DOHH2 (cell line): Measurements from ENCODE around the gene FAM107B.

Source experiments
- H3F3A ChIP-seq: fragments of 200-600 bp; sonication (generic), shearing (Covaris generic); 2 replicates; pipeline ENCODE4 v1.6.0; 2016; ENCODE audit warnings: antibody characterized with exemption, mild to moderate bottlenecking; ENCODE audit not compliant: control insufficient read depth, insufficient read depth
- H3K27ac ChIP-seq: fragments of 200-600 bp; sonication (generic); 2 replicates; pipeline ENCODE4 v1.5.1; 2014; ENCODE audit warnings: low read depth, mild to moderate bottlenecking, low read length, moderate library complexity
- H3K27me3 ChIP-seq: fragments of 200-600 bp; sonication (generic); 2 replicates; pipeline ENCODE4 v1.6.1; 2014; ENCODE audit warnings: mild to moderate bottlenecking, low read length, mixed read lengths; ENCODE audit not compliant: control insufficient read depth
- H3K36me3 ChIP-seq: fragments of 200-600 bp; sonication (generic); 2 replicates; pipeline ENCODE4 v1.6.1; 2014; ENCODE audit warnings: mild to moderate bottlenecking, low read length, moderate library complexity, mixed read lengths; ENCODE audit not compliant: control insufficient read depth
- H3K4me1 ChIP-seq: fragments of 200-600 bp; sonication (generic); 2 replicates; pipeline ENCODE4 v1.6.1; 2014; ENCODE audit warnings: mild to moderate bottlenecking, low read length, mixed read lengths; ENCODE audit not compliant: control insufficient read depth
- H3K4me2 ChIP-seq: fragments of 200-600 bp; sonication (generic); 2 replicates; pipeline ENCODE4 v1.6.0; 2014; ENCODE audit warnings: mild to moderate bottlenecking, low read length, moderate library complexity
- H3K4me3 ChIP-seq: fragments of 200-600 bp; sonication (generic); 2 replicates; pipeline ENCODE4 v1.5.1; 2014; ENCODE audit warnings: mild to moderate bottlenecking, low read length, mixed read lengths
- H3K79me2 ChIP-seq: fragments of 200-600 bp; sonication (generic); 2 replicates; pipeline ENCODE4 v1.6.1; 2014; ENCODE audit warnings: mild to moderate bottlenecking, low read length, mixed read lengths; ENCODE audit not compliant: control insufficient read depth
- H3K9me2 ChIP-seq: fragments of 200-600 bp; sonication (generic); replicated peaks from 2 replicates; pipeline ENCODE4 v1.6.1; 2014; ENCODE audit warnings: mild to moderate bottlenecking, low read length, mixed read lengths; ENCODE audit not compliant: control insufficient read depth
- H3K9me3 ChIP-seq: fragments of 200-600 bp; sonication (generic); 2 replicates; pipeline ENCODE4 v1.6.1; 2014; ENCODE audit warnings: antibody characterized with exemption, low read length, mixed read lengths; ENCODE audit not compliant: control insufficient read depth, insufficient read depth
- H4K20me1 ChIP-seq: fragments of 200-600 bp; sonication (generic); 2 replicates; pipeline ENCODE4 v1.6.0; 2014; ENCODE audit warnings: low read depth, mild to moderate bottlenecking, antibody characterized with exemption, low read length, moderate library complexity; ENCODE audit not compliant: control insufficient read depth, insufficient read depth
- CTCF ChIP-seq: fragments of 200-600 bp; sonication (generic); IDR thresholded peaks from one replicate; pipeline ENCODE4 v1.5.1; 2014; ENCODE audit warnings: antibody characterized with exemption, mild to moderate bottlenecking, low read depth, low read length; ENCODE audit not compliant: poor library complexity, severe bottlenecking
- EZH2phosphoT487 ChIP-seq: fragments of 200-600 bp; sonication (generic); IDR thresholded peaks from 2 replicates; pipeline ENCODE4 v1.6.1; 2017; ENCODE audit warnings: borderline replicate concordance, mild to moderate bottlenecking, antibody characterized with exemption, low read length, moderate library complexity, mixed read lengths

The FAM107B gene

DNA sequence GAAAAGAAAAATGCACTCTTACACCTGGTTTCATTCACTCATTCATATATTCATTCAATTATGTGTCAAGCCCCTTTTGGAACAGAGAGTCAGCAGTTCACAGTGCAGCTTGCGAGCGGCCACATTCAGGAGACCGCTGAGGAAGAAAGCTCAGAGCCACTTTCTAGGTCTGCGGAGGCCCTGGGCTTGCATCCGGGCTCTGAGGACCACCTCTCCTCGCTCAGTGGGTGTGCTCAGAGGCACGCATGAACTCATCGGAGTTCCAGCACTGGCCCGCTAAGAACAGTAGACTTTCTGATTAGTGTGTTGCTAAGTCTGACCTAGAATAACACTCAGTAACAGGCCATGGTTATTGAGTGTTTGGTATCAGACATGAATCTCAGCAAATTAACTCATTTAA, 1.8 kb upstream of the FAM107B start:
- Histone ChIP-seq H3K9me2 (no peaks in the 10 kb centered on the region), H3K4me1 (peaks cover 5% of the 10 kb centered on the region), H3K27ac (no peak overlapping the region), H3K4me2 (no peak overlapping the region), H3F3A (no peaks in the 10 kb centered on the region), H4K20me1 (no peaks in the 10 kb centered on the region), H3K79me2 (no peaks in the 10 kb centered on the region), H3K9me3 (no peaks in the 10 kb centered on the region), H3K27me3 (no peaks in the 10 kb centered on the region), H3K4me3 (no peak overlapping the region), H3K36me3 (no peaks in the 10 kb centered on the region)
- TF ChIP-seq CTCF (no peak), EZH2phosphoT487 (no peak)

GRCh38 chr10:14775656-14776055, 959 bp upstream of the FAM107B start:
- H3K79me2 ChIP-seq = no peaks in the 10 kb centered on the region
- no peak for TF ChIP-seq CTCF
- no peak for TF ChIP-seq EZH2phosphoT487
- no peaks in the 10 kb centered on the region for H3K9me2 ChIP-seq
- no peak overlapping the region for H3K4me3 ChIP-seq
- H3K9me3 ChIP-seq = no peaks in the 10 kb centered on the region
- H3K27me3 ChIP-seq = no peaks in the 10 kb centered on the region
- no peaks in the 10 kb centered on the region for H3F3A ChIP-seq
- no peak overlapping the region for H3K27ac ChIP-seq
- H3K4me1 ChIP-seq = no peaks in the 10 kb centered on the region
- H4K20me1 ChIP-seq = no peaks in the 10 kb centered on the region
- H3K4me2 ChIP-seq = no peak overlapping the region
- no peaks in the 10 kb centered on the region for H3K36me3 ChIP-seq

DNA sequence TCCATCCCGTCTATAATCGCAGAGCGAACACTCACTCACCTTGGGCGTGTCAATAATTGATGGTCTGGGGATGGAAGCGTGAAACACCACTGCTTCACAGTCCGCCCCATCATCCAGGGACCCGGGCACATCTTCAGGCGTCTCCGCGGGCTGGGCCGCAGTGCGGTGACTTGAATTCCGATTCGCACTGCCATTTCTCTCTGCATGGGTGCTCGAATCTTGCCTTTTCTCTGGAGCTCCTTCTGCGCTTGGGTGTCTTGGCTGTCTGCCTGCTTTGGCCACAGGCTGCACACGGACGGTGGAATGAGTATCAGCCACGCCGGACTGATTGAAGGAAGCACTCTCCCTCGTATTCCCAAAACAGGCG, 500 bp downstream of the FAM107B start:
- H3K9me3 ChIP-seq = no peaks in the 10 kb centered on the region
- H3K79me2 ChIP-seq = no peaks in the 10 kb centered on the region
- no peaks in the 10 kb centered on the region for H4K20me1 ChIP-seq
- no peak overlapping the region for H3K4me2 ChIP-seq
- no peaks in the 10 kb centered on the region for H3K4me1 ChIP-seq
- no peak overlapping the region for H3K4me3 ChIP-seq
- no peak overlapping the region for H3K27ac ChIP-seq
- H3K9me2 ChIP-seq = no peaks in the 10 kb centered on the region
- no peaks in the 10 kb centered on the region for H3F3A ChIP-seq
- H3K27me3 ChIP-seq = no peaks in the 10 kb centered on the region
- TF ChIP-seq CTCF (no peak), EZH2phosphoT487 (no peak)
- no peaks in the 10 kb centered on the region for H3K36me3 ChIP-seq
